Upper lobe of right lung (tissue), 1 donor: ENCODE measurements around the gene ZNF813. TPM values are rescaled to one million over a fixed set of nuclear protein-coding genes. Genes with fewer than 3 reads are reported as not detected.
A peak's percentile ranks its signal among the peaks of the same experiment; 100 is the strongest.
"Not testable (repeated sequence)": the region's sequence is repeated elsewhere in the genome, so short reads cannot be mapped to it uniquely, and the experiment has no call there.

Experiments used
- ATAC-seq: fragments of 200-7000 bp; cut with Tn5 transposase; one replicate; pipeline ENCODE4 v1.9.1; 2020; ENCODE audit warnings: mild to moderate bottlenecking, moderate library complexity
- DNase-seq: peaks from one replicate; pipeline ENCODE4 v3.0.0-alpha.2; 2020
- H3K27ac ChIP-seq: fragments of 200-600 bp; one replicate; pipeline ENCODE4 v1.8.0; 2022
- H3K27me3 ChIP-seq: fragments of 200-600 bp; one replicate; pipeline ENCODE4 v1.8.0; 2022; ENCODE audit warnings: mild to moderate bottlenecking
- H3K36me3 ChIP-seq: fragments of 200-600 bp; one replicate; pipeline ENCODE4 v1.8.0; 2022
- H3K4me1 ChIP-seq: fragments of 200-600 bp; one replicate; pipeline ENCODE4 v1.8.0; 2022
- H3K4me3 ChIP-seq: fragments of 200-600 bp; one replicate; pipeline ENCODE4 v1.8.0; 2022; ENCODE audit warnings: mild to moderate bottlenecking
- H3K9me3 ChIP-seq: fragments of 200-600 bp; one replicate; pipeline ENCODE4 v1.8.0; 2022
- intact Hi-C: fragments of 100-400 bp; cut with DNase I; formaldehyde crosslinking; loops from one replicate; pipeline ENCODE4 v1.11.0; 2022
- total RNA-seq: library from RNA; stranded (reverse); fragmentation: NEBNext Ultra II Directional; extraction: Animal tissue kit (Norgen Biotek cat#: 25700); gene quantifications from one replicate; pipeline ENCODE4 v1.2.1, GENCODE V29; 2021
- TF ChIP-seq, protein P1 (sequence below): fragments of 200-600 bp; IDR thresholded peaks from one replicate; pipeline ENCODE4 v1.8.0; 2022; ENCODE audit warnings: antibody characterized with exemption
- donor health status: DM: no; HTN: yes; CAD: no; lungs with severe emphysema.

ZNF813 gene
- total RNA-seq, 1 donor from 2014 or later: 4.6 TPM

DNA sequence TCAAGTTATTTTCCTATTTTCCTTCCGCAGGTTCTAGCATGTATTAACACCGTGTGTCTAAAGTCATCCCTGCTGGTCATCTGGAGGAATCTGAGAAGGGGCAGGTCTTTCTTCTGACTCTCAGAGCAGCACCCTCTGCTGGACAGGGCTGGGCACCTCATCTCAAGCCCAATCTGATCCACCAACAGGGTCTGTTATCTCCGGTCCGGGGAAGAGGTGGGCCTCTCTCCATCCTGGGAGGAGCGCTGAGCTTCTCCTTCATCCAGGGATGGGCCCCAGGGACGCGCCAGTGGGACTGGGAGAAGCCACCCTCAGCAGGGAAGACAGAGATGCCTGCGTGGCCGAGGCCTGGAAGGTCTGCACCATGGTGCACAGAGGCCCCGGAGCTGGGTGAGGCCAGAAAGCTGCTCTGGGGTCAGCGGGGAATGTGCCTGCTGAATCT, 44.4 kb downstream of the ZNF813 start:
- H3K36me3 ChIP-seq: no peaks in the 10 kb centered on the region
- DNase-seq: peak; percentile 71
- TF ChIP-seq, protein P1, sequence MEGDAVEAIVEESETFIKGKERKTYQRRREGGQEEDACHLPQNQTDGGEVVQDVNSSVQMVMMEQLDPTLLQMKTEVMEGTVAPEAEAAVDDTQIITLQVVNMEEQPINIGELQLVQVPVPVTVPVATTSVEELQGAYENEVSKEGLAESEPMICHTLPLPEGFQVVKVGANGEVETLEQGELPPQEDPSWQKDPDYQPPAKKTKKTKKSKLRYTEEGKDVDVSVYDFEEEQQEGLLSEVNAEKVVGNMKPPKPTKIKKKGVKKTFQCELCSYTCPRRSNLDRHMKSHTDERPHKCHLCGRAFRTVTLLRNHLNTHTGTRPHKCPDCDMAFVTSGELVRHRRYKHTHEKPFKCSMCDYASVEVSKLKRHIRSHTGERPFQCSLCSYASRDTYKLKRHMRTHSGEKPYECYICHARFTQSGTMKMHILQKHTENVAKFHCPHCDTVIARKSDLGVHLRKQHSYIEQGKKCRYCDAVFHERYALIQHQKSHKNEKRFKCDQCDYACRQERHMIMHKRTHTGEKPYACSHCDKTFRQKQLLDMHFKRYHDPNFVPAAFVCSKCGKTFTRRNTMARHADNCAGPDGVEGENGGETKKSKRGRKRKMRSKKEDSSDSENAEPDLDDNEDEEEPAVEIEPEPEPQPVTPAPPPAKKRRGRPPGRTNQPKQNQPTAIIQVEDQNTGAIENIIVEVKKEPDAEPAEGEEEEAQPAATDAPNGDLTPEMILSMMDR: peak; percentile 78

DNA sequence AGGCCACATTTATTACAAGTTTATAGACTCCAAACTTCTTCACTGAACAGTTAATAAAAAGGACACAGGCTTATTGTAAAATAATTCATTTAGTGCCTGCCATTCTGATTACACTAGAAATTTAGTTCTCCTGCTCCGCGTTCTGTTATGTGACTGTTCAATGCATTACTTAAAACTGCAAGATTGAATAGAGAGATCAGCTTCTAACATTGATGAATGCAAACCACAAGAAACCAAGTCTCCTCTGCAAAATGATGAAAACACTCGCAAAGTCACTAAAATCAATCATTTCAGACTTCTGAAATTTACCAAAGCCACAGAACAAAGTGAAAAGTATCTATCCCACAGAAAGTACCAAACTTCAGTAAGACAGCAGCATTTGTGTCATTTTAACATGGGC, 47.5 kb downstream of the ZNF813 start:
- H3K4me1 ChIP-seq, H3K27me3 ChIP-seq, H3K36me3 ChIP-seq, H3K4me3 ChIP-seq, H3K9me3 ChIP-seq, intact Hi-C loops, ATAC-seq, H3K27ac ChIP-seq, DNase-seq: not testable (repeated sequence)

More for the DNA sequence above, 44.4 kb downstream of the ZNF813 start:
- Histone ChIP-seq H3K4me1 (no peaks in the 10 kb centered on the region), H3K27ac (no peak overlapping the region), H3K9me3 (no peaks in the 10 kb centered on the region), H3K27me3 (no peaks in the 10 kb centered on the region), H3K4me3 (no peak overlapping the region)
- ATAC-seq: peak; percentile 95
- intact Hi-C loops: no loop called here

DNA sequence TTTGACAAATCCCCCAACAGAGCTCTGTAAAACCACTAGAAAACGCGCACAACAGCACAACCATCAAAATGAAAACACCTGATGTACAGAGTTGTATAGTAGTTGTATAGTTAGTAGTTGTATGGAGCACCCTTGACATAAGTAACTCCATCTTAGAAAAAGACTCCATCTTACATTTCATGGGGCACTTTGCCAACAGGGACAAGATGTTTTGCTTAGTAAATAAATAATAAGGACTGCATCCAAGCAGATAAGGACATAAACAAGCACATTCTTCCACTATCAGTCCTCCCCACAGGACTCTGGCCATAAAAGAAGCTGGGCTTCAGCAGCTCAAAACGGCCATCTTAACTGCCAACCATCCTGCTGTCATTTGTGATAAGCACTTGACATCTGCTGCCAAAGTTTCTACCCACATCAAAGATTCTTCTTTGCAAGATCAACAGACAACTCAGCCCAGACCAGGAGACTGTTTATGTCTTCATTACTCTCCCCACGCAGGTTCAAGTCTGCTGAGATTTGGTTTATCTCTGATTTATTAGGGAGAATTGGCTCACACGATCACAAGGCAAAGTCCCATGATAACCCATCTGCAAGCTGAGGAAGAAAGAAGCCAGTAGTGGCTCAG, 49.7 kb downstream of the ZNF813 start:
- intact Hi-C loops: no loop called here
- Histone ChIP-seq H3K36me3 (no peaks in the 10 kb centered on the region), H3K9me3 (no peaks in the 10 kb centered on the region), H3K27ac (no peak overlapping the region), H3K4me1 (peaks cover 5% of the 10 kb centered on the region), H3K27me3 (no peaks in the 10 kb centered on the region), H3K4me3 (no peak overlapping the region)
- ATAC-seq (no peak), DNase-seq (no peak)
- TF ChIP-seq, protein P1: no peak

DNA sequence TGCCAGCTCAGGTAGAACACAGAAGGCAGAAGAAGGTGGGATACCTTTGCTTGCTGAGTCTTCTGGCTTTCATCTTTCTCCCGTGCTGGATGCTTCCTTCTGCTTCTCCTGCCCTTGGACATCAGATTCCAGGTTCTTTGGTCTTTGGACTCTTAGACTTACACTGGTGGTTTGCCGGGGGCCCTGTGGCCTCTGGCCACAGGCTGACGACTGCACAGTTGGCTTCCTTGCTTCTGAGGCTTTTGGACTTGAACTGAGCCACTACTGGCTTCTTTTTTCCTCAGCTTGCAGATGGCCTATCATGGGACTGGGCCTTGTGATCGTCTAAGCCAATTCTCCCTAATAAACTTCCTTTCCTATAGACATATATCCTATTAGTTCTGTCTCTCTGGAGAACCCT, 50.6 kb downstream of the ZNF813 start:
- intact Hi-C loops: no loop called here
- no peak for ATAC-seq
- TF ChIP-seq, protein P1: no peak
- H3K27ac ChIP-seq: no peak overlapping the region
- no peaks in the 10 kb centered on the region for H3K27me3 ChIP-seq
- no peaks in the 10 kb centered on the region for H3K36me3 ChIP-seq
- no peak overlapping the region for H3K4me3 ChIP-seq
- H3K4me1 ChIP-seq: peaks cover 5% of the 10 kb centered on the region
- H3K9me3 ChIP-seq: no peaks in the 10 kb centered on the region
- no peak for DNase-seq

DNA sequence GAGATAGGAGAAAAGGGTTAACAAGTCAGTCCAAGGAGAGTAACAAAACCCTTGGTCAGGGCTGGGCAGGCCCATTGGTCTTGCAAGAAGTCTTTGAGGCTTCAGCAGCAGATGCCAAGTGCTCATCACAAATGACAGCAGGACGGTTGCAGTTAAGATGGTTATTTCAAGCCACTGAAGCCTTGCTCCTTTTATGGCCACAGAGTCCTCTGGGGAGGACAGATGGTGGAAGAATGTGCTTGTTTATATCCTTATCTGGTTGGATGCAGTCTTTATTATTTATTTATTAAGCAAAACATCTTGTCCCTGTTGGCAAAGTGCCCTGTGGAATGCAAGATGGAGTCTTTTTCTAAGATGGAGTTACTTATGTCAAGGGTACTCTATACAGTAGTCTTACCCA, 51.2 kb downstream of the ZNF813 start:
- no peak overlapping the region for H3K27ac ChIP-seq
- DNase-seq (no peak), ATAC-seq (no peak)
- intact Hi-C loops: no loop called here
- H3K27me3 ChIP-seq: no peaks in the 10 kb centered on the region
- TF ChIP-seq, protein P1: no peak
- no peak overlapping the region for H3K4me3 ChIP-seq
- H3K4me1 ChIP-seq: peaks cover 5% of the 10 kb centered on the region
- no peaks in the 10 kb centered on the region for H3K9me3 ChIP-seq
- no peaks in the 10 kb centered on the region for H3K36me3 ChIP-seq

DNA sequence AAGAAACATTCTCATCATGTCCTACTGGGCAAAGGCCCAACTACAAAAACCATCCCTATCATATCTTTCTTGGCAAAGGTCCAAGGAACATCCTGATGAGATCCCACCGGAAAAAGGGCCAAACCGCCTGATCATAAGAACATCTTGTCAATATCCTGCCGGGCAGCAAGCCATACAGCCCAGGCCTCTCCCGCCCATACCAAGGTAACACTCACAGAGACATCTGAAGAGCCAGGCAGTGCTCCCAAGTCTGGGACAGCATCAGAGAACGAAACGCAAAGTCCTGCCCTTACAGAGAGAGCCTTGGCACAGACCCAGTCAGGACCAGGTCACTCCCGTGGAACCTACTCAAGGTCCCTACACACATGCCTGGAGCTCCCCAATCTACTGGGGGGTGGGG, 51.9 kb downstream of the ZNF813 start:
- intact Hi-C loops: no loop called here
- peak overlapping the region; percentile 87 for H3K27ac ChIP-seq
- TF ChIP-seq, protein P1: no peak

More for the DNA sequence above, 51.9 kb downstream of the ZNF813 start:
- ATAC-seq: peak; percentile 2
- Histone ChIP-seq H3K36me3 (no peaks in the 10 kb centered on the region), H3K9me3 (no peaks in the 10 kb centered on the region), H3K27me3 (no peaks in the 10 kb centered on the region), H3K4me1 (peaks cover 5% of the 10 kb centered on the region), H3K4me3 (no peak overlapping the region)
- no peak for DNase-seq
